Stimulated activated CD4-positive, alpha-beta T cell treated with anti-CD3 and anti-CD28 coated beads, Interleukin-15, amount 100 ng/mL, for 1 hour (primary cell): ENCODE results near the gene HNRNPAB.

Source experiments
- DNase-seq, 2 donors: peaks; one replicate each; pipeline ENCODE4 v3.0.0-alpha.2; 2020; ENCODE audit warnings: low read depth in 1 of 2, low spot score in 1 of 2

HNRNPAB gene

DNA sequence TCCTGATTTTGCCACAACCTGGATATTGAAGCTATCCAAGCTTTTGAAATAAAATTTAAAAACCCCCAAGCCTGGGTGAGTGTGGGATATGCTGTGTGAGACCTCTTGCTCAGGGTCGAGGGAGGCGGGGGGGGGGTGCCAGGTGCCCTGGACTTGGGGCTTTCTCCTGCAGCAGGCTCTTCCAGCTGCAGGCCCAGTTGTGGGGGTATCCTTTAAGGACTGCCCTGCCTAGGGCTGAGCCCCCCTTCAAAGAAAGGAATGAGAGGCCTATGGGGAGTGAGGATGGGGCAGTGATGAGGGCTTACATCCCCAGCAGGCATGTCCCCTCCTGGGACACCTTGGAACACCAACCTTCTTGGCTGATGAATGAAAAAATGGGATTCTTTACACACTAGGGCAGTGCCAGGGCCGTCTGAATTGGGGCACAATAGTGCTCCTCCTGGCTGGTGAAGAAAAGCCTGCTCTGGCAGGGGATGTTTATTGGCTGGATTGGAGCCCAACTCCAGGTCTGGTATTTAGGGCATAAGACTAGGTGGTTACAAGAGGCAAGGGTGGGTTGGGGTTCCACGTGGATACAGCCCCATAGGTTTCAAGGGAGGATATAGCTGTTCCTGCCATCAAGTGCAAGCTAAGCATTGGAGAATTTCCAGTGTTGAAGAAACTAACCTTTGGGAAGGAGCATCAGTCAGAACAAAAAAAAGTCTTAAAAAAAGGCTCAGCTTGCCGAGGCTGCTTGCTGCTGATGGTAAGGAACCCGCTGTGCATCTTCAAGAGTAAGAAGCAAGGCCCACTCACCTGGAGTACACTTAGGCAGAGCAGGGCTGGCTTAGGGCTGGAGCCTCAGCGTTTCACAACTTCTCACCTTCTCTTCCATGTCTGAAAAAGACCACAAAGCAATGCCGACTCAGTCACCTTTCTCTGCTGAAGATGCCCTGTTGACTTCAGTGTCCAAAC is 7.0 kb downstream of the HNRNPAB start:
- no peak for DNase-seq

DNA sequence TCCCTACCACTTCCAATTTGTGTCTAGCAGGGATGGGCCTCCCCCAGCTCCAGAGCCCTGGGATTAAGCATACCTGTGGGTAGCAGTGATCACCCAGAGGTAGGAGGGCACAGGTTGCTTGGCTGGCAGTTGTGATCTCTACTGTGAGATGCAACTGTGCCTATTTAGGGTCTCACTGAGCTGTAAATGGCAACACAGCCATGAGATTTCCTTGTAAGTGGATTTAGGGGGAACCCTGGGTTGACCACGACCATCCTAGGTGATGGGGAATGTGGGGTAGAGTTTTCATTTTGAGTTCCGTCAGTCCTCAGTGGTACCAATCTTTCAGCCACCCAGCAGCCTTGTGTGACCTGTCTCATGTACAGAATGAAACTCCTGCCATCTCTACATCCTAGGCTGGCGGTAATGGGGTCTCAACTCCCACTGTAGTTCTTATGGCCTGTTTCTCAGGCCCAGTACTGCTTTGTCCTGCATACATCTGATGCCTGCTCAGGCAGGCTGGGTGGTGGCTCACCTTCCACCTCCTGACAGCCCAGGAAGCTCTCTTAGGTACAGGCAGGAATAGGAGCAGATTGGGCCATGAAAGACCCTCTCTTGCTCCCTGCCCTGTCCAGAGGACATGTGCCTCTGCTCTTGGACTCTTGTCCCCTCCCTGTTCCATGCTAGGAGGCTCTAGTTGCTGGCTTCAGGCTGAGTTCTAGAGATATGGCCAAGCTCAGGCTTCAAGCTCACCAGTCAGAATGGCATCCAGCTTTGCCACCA is 8.1 kb downstream of the HNRNPAB start:
- no peak for DNase-seq

DNA sequence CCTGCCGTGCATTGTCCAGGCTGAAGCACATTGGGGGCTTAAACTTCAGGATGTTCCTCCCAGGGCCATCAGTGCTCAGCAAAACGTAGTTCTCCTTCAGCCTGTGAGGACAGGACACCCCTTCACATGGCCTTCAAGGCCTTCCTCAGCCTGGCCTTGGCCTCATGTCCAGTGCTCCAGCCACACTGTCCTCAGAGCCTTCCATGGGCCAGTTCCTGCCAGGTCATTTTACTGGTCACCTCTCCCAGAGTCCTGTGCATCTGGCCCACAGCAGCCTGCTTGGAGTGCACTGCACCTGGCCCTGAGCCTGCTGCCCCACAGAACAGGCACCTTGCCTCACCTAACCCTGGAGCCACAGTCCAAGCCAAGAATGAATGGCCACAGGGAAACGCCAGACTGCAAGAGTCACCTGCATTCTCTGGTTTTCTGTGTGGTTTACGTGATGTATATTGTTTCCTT is 8.7 kb downstream of the HNRNPAB start:
- DNase-seq: no peak

DNA sequence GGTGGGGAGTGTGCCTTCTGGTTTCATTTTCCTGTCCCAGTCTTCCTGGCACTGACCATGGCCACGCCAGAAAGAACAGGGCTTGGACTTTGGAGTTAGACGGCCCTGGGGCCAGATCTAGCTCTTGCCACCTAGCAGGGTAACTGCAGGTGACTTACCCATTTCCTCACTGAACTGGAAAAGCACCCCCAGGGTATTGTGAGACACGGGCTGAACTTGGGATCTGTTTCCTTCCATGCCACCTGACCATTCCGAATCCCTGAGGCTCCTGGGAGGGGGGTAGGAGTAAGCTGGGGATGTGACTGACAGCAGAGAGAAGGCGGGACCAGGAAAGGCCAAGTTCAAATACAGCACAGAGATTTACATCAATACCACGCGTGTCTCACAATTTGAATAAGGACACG is 9.4 kb downstream of the HNRNPAB start:
- no peak for DNase-seq

DNA sequence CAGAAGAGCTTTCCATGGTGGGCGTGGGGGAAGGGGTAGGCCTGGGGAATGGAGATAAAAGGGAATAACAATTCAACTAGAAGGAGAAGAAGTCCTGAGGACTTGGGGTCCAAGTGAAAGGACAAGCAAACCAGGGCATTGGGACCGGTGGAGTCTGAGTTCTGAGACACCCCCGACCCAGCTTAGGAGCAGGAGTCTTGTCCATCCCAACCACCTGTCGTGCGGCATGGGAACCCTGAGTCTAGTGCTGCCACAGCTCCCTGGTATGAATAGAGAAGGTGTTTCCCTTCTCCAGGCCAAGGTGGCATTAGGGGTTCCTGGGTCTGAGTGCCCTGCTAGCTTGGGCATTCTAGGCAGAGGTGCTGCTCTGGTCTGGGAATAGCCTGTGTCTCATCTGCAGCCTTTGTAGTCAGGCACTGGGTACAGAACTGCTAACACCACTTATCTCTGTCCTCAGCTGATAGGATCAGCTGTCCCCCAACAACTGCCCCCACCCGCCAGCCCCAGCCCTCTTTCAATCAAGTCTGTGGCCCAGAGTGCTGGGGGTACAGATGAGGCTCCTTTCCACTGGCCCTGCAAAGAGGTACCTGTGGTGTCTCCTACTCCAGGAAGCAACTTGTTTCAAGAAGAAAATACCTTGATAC is 9.9 kb downstream of the HNRNPAB start:
- no peak for DNase-seq

DNA sequence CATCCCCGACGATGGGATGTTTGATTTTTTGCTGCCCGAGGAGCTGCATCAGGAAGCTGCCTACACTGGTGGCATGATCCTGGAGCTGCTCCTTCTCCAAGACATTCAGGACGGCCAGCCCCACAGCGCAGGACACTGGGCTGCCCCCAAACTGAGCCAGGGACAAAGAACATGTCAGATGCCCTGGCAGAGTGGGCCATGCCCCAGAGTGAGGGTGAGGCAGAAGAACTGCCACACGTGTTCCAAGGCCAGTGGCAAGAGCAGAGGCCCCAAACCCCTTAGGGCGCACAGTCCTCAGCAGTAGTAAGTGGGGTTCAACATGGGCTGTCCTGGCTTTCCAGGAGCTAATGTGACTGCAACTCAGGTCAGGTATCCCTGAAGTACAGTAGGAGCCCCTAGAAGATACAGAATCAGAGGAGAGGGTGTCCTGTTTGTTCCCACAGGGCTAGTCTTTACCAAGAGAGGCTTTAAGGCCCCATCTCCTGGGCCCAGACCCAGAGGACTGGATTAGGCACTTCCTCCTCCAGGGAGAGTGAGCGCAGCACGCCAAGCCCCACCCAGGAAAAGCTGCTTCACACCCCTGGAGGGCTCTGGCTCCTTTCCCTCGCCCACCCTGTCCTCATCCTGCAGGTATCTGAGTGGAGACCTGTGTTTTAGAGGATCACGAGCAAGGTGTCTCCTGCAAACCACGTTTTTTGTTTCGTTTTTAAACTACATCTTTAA is 11.1 kb downstream of the HNRNPAB start:
- no peak for DNase-seq

DNA sequence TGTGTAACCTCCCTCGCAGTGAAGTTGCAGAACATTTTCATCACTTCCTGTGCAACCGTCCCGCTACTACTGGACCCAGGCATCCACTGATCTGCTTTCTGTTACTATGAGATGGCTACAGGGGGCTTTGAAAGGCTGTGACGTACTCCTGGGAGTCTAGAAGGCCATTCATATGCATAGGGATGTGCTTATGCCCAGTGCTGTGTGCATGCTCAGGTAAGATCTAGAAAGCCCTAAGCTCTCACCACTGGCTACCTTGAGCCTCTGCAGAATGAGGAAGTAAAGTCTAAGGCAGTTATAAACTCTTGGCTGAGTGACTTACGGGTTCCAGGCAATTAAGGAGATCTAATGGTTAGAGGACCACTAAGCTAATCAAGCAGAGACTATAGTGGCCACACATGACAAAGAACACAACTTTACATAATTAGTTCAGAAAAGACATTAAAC is 11.8 kb downstream of the HNRNPAB start:
- DNase-seq: no peak

DNA sequence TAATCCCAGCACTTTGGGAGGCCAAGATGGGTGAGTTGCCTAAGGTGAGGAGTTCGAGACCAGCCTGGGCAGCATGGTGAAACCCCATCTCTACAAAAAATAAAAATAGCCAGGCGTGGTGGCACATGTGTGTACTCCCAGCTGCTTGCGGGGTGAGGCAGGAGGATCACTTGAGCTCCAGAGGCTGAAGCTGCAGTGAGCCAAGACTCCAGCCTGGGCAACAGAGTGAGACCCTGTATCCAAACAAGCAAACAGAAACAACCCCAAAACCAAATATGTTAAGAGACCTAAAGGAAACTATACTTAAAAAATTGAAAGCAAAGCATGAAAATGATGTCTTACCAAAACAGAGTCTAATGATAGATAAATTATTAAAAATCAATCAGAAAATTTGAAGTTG is 12.4 kb downstream of the HNRNPAB start:
- DNase-seq: no peak

DNA sequence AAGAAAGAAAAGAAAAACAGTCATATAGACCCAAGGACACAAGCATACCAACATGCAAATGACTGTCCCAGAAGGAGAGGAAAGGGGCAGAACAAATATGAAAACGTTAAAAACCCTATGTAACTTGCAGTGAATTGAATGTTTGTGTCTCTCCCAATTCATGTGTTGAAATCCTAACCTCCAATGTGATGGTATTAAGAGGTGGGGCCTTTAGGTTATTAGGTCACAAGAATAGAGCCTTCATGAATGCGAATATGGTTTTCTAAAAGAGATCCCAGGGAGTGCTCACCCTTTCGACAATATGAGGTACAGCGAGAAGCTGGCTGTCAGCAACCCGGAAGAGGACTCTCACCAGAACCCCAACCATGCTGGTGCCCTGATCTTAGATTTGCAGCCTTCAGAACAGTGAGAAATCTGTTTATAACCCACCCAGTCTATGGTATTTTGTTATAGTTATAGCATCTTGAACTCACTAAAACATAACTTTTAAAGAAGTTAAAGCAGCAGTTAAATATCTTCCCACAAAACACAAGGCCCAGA is 14.0 kb downstream of the HNRNPAB start:
- no peak for DNase-seq

DNA sequence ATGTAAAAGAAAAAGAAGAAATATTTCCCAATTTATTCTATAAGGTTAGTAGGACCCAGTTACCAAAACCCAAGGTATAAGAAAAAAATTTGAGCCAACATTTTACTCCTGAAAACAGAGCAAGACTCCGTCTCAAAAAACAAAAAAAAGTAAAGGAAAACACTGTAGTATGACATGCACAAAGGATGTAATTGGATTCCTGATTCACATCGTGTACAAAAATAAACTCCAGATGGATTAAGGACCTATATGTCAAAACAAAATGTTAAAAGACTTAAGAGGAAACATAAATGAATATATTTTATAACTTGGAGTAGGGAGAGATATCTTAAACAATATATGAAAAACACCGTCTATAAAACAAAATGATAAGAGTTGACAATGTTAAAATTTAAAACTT is 14.5 kb downstream of the HNRNPAB start:
- no peak for DNase-seq

DNA sequence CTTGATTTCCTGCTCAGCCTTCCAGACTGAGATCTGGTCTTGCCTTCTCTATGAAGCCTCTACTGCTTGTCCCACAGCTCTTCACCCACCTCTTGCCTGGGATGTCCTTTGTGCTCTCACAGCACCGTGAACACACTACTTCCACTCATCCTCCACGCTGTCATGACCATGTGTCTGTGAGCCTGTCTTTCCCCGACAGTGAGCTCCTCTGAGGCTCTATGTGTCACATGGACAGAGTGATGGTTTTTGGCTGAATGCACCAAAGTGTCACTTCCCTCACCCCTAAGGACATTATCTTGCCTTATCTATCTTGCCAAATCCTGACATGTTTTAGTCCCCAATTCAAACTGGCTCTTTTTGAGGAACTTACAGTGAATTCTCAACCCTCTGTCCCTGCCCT is 16.9 kb downstream of the HNRNPAB start:
- DNase-seq: no peak

DNA sequence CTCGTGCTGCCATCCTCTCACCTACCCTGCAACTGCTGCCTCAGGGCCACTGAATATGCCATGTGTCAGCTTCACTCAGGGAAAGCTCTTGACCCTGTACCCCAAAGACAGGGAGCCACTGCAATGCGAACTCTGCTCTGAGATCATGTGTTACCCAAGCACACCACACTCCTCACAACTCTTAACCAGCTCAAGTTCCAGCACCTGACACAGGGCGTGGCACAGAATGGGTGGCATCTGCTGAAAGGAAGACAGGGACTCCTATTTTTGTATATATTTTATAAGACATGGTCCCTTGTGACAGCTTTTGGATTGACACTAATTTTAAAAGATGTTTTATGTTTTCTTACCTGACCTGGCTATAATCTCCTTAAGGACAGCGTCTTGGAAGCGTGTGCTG is 17.5 kb downstream of the HNRNPAB start:
- DNase-seq: no peak

DNA sequence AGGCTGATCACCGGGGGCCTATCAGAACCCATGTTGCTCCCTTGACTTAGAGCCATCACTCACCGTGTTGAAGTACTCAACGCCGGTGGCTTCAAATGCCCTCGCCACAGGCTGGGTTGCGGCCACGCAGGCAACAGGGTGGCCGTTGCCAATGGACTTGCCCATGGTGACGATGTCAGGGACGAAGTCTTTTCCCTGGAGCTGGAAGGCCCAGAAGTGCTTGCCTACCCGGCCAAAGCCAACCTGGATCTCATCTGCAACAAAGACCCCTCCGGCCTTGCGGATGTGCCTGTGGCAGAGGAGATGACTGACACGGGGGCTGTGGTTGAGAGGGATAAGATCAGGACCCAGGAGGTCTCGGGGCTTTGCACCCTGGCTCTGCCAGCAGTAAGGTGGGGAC is 18.0 kb downstream of the HNRNPAB start:
- no peak for DNase-seq

DNA sequence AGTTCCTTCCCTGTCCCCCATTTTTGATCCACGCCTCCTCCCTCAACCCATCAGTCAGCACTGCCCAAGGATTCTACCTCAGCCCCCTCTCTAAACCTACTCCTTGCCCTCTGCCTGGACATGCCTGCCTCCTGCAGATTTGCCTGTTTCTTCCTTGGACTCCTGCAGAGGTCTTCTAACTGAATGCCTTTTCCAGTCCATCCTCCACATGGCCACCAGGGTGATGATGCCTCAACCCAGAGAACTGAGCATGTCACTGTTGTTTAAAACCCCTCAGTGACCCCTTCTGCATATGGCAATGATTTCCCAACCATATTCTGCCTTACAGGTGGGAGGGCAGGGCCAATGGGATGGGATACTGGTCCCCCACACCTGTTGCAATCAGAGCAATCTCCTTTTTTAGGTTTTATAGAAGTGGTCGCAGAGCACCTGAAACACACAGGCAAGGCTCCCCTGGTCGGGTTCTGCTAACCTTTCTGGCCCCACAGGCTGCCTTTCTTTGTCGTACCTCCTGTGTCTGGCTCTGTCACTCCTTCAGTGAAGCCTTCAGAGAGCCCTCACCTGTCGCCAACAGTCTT is 19.0 kb downstream of the HNRNPAB start:
- DNase-seq: no peak

DNA sequence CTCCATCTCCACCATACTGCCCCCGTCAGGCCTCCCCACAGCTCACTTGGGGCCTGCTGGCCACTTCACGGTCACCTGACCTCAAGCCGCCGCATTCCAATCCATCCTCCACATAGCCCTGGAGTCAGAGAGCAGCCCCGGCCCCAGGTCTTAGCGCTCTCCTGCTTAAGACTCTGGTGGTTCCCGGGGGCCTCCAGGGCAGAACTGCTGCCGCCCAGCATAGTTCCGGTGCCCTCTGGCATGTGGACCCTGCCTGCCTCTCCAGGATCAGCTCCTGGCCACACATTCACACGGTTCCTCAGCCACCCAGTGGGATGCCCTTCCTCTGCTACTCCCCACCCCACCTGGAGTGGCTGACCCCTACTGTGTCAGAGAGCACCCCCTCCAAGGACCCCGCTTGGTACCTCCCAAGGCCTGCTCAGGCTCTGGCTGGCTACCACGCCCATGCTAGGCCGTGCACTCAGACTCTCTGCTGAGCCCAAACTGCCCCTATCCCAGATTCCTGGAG is 19.5 kb downstream of the HNRNPAB start:
- no peak for DNase-seq

DNA sequence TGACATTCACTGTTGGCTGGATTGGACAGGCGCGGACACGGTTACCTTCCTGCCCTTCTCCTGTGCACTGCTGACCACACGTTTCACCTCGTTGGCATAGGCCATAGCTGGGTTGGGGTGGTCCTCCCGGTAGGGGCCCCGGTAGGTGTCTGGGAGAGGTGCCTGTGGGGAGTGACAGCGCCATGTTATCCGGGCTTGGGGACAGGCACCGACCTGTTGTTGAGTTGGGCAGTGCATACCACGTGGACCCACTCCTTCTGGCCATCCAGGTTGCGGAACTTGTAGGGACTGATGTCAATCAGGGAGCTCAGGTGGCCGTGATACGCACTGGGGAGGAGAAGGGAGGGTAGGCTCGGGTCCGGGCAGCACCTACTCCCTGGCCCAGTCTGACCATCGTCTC is 20.1 kb downstream of the HNRNPAB start:
- DNase-seq: no peak

DNA sequence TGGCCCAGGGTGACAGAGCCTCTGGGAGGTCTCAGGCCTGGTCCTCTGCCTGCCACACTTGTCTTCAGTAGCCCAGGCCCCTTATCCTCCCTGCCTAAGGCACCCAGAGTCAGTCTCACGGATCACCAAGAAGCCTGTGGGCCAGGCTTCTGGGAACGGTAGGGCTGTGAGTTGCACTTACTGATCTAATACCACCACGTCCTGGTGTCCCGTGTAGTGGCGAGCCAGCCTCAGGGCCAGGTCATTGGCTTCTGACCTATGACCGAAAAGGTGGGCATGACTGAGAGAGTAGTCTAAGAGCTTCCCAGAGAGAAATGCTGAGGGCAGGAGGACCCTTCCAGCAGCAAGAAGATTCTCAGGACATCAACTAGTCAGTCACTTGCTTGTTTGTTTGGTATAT is 20.8 kb downstream of the HNRNPAB start:
- DNase-seq: no peak

DNA sequence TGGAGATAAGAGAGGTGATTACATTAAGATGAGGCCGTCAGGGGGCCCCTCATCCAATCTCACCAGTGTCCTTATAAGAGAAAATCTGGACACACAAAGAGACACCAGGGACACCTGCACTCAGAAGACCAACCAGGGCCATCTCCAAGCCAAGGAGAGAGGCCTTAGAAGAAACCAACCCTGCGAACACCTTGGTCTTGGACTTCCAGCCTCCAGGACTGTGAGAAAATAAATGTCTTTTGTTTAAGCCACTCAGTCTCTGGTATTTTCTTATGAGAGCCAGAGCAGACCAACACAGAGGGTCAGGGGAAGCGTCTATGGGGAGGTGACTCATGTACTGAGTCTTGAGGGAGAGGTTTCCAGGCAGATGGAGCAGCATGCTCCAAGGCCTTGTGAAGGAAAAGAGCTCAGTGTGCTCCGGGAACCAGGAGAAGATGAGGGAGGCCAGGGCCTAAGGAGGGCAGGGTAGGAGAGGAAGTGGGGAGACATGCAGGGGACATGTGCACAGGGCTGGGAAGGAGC is 22.9 kb downstream of the HNRNPAB start:
- no peak for DNase-seq

DNA sequence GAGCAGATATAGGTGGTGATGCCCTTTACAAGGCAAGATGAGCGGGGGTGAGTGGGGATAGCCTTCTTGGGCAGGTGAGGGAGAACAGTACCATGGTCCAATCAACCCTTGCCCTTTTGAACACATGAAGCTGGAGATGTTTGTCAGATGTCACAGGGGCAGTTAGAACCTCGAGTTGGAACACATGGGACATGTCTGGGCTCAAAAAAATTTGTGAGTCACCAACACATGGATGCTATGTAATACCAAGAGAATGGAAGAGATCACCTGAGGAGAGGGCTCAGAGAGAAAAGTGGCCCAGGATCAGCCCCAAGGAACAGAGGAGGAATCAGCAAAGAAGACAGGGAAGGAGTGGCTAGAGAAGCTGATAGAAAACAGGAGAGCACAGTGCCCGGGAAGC is 23.6 kb downstream of the HNRNPAB start:
- DNase-seq: no peak

DNA sequence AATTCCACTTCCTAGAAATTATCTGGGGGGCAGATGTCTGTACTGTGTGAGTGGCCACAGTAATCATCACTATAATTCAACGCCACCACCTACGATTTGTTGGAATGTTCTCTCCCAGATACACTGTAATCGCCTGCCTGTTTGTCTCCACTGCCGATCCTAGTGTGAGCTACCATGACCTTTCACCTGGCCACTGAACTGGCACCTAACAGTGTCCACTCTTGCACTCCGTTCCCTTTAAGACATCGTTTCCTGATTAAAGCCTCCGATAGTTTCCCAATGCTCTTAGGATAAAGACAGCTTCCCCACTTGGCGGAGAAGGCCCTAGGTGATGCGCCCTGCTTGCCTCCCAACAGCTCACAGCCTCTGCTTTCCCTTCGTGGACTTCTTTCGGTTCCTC is 24.3 kb downstream of the HNRNPAB start:
- DNase-seq: no peak
